Kidney (tissue), 14 donors: ENCODE results near the gene SLC30A3. TPM values are rescaled to one million over a fixed set of nuclear protein-coding genes. Genes with fewer than 3 reads are reported as not detected.

Experiments used
- DNase-seq, 5 donors: peaks; one replicate each; pipeline ENCODE4 v3.0.0-alpha.2; 2013 to 2020
- FAIRE-seq: peaks from 2 replicates; lab custom pipeline; 2012; peaks lifted over from hg19 to GRCh38; lab: Jason Lieb, UNC
- H3K27ac ChIP-seq, 2 donors: one replicate each; pipeline ENCODE4 v1.7.0; 2013; ENCODE audit warnings: low read depth in 2 of 2, low read length in 2 of 2, inconsistent platforms in 1 of 2
- H3K27me3 ChIP-seq: one replicate; pipeline ENCODE4 v1.7.1; 2013; ENCODE audit warnings: low read length, inconsistent platforms; ENCODE audit not compliant: control insufficient read depth, insufficient read depth
- H3K36me3 ChIP-seq, 3 donors: one replicate each; pipeline versions ENCODE4 v1.7.0 to v1.7.1; 2013; ENCODE audit warnings: low read length in 3 of 3, control low read depth in 1 of 3, inconsistent platforms in 1 of 3; ENCODE audit not compliant: insufficient read depth in 3 of 3, control insufficient read depth in 2 of 3
- H3K4me1 ChIP-seq, 3 donors: one replicate each; pipeline versions ENCODE4 v1.7.0 to v1.7.1; 2013; ENCODE audit warnings: low read length in 3 of 3, inconsistent platforms in 1 of 3, low read depth in 1 of 3; ENCODE audit not compliant: control insufficient read depth in 2 of 3, insufficient read depth in 2 of 3
- H3K4me3 ChIP-seq, 3 donors: one replicate each; pipeline versions ENCODE4 v1.7.0 to v1.8.1; 2013; ENCODE audit warnings: low read length in 3 of 3, control low read depth in 1 of 3, inconsistent platforms in 1 of 3
- H3K9ac ChIP-seq, 3 donors: one replicate each; pipeline versions ENCODE4 v1.7.0 to v1.7.1; 2013; ENCODE audit warnings: low read length in 3 of 3, control low read depth in 1 of 3, inconsistent platforms in 1 of 3
- H3K9me3 ChIP-seq, 3 donors: one replicate each; pipeline versions ENCODE4 v1.7.0 to v1.7.1; 2013; ENCODE audit warnings: low read length in 3 of 3, control low read depth in 1 of 3, inconsistent platforms in 1 of 3; ENCODE audit not compliant: control insufficient read depth in 2 of 3, insufficient read depth in 1 of 3
- CTCF ChIP-seq: IDR thresholded peaks from 3 replicates; pipeline ENCODE4 v1.5.1; 2012; ENCODE audit warnings: mild to moderate bottlenecking, moderate library complexity, borderline replicate concordance; ENCODE audit not compliant: insufficient read depth; ENCODE audit errors: extremely low read depth
- intact Hi-C: fragments of 100-400 bp; cut with DNase I; formaldehyde crosslinking; loops from one replicate; pipeline ENCODE4 v1.11.1; 2022
- polyA plus RNA-seq: library from polyadenylated mRNA; stranded (reverse); fragments of 350-450 nt; fragmentation: Illumina TruSeq; extraction: RNeasy Lipid Tissue Mini Kit (QIAGEN cat#74804); gene quantifications from one replicate; pipeline ENCODE4 v1.2.3, GENCODE V29; 2014; ENCODE audit warnings: low read depth, low replicate concordance; ENCODE audit not compliant: insufficient read depth
- total RNA-seq: library from RNA; stranded (reverse); fragmentation: NEBNext Ultra II Directional; extraction: Animal tissue kit (Norgen Biotek cat#: 25700); gene quantifications from one replicate; pipeline ENCODE4 v1.2.1, GENCODE V29; 2021
- donor health status: control.
- donor health status: control.
- donor health status: control.
- donor health status: control.
- donor health status: control.
- donor health status: DM: yes; HTN: yes; CAD: no.
- donor health status: Normal renal cell carcinoma (clear cell type).

Gene SLC30A3
- total and polyA plus RNA-seq, 2 donors from 2014 or later = 0.31 TPM; not detected in 1

DNA sequence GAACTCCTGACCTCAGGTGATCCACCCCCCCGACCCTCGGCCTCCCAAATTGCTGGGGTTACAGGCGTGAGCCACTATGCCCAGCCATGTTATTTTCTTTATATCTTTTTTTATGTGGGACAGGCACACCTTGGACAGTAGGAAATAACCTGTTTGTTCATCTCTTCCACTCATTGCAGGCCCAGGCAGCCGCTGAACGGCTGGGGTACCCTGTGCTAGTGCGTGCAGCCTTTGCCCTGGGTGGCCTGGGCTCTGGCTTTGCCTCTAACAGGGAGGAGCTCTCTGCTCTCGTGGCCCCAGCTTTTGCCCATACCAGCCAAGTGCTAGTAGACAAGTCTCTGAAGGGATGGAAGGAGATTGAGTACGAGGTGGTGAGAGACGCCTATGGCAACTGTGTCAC is 37.3 kb downstream of the SLC30A3 start:
- DNase-seq = no peak
- intact Hi-C loops = no loop called here

GRCh38 chr2:27223416-27223815 is 39.4 kb downstream of the SLC30A3 start:
- H3K9me3 ChIP-seq = no peaks in the 10 kb centered on the region
- DNase-seq = no peak
- H3K4me3 ChIP-seq = no peak overlapping the region
- H3K27ac ChIP-seq = no peak overlapping the region
- no peaks in the 10 kb centered on the region for H3K4me1 ChIP-seq
- H3K36me3 ChIP-seq = peaks cover 6 to 38% (median 27%) of the 10 kb centered on the region in 3 donors
- no peaks in the 10 kb centered on the region for H3K27me3 ChIP-seq
- H3K9ac ChIP-seq = no peak overlapping the region
- no peak for TF ChIP-seq CTCF
- no peak for FAIRE-seq
- intact Hi-C loops = no loop called here

More for the DNA sequence above, 37.3 kb downstream of the SLC30A3 start:
- Histone ChIP-seq H3K27me3 (no peaks in the 10 kb centered on the region), H3K27ac (no peak overlapping the region), H3K9me3 (no peaks in the 10 kb centered on the region), H3K4me3 (no peak overlapping the region), H3K36me3 (peaks cover 4 to 44% (median 27%) of the 10 kb centered on the region in 3 donors), H3K9ac (no peak overlapping the region), H3K4me1 (no peaks in the 10 kb centered on the region)
- FAIRE-seq = no peak
- no peak for TF ChIP-seq CTCF

- TF ChIP-seq CTCF = no peak
- no peaks in the 10 kb centered on the region for H3K27me3 ChIP-seq
- peaks cover 4 to 35% (median 27%) of the 10 kb centered on the region in 3 donors for H3K36me3 ChIP-seq
- FAIRE-seq (no peak), DNase-seq (no peak)
- H3K27ac ChIP-seq = no peak overlapping the region
- H3K9ac ChIP-seq = no peak overlapping the region
- H3K9me3 ChIP-seq = no peaks in the 10 kb centered on the region
- no peak overlapping the region for H3K4me3 ChIP-seq
- intact Hi-C loops = no loop called here
- peaks cover 0 to 4% (median 0%) of the 10 kb centered on the region in 3 donors for H3K4me1 ChIP-seq
Observed at GRCh38 chr2:27222407-27222806, 40.4 kb downstream of the SLC30A3 start.

DNA sequence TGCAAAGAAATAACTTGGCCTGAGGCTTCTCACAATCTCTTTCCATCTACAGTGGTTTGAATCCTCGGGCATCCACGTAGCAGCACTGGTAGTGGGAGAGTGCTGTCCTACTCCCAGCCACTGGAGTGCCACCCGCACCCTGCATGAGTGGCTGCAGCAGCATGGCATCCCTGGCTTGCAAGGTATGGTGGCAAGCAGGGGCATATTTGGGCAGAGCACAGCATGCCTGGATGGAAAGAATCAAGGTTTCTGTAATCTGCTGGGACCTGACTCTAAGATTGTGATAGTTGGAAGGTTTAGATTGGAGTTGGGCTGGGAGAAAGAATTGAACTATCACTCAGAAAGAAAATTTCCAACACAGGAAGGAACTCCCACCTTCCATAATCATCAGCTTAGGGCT is 41.7 kb downstream of the SLC30A3 start:
- H3K9me3 ChIP-seq = no peaks in the 10 kb centered on the region
- no peak overlapping the region for H3K27ac ChIP-seq
- intact Hi-C loops = no loop called here
- H3K4me1 ChIP-seq = peaks cover 0 to 7% (median 0%) of the 10 kb centered on the region in 3 donors
- no peak overlapping the region for H3K9ac ChIP-seq
- no peak overlapping the region for H3K4me3 ChIP-seq
- peaks cover 4 to 34% (median 21%) of the 10 kb centered on the region in 3 donors for H3K36me3 ChIP-seq
- no peak for TF ChIP-seq CTCF
- no peaks in the 10 kb centered on the region for H3K27me3 ChIP-seq
- DNase-seq = no peak
- FAIRE-seq = no peak
